ENCODE data around the gene HBP1. TPM values are rescaled to one million over a fixed set of nuclear protein-coding genes. Genes with fewer than 3 reads are reported as not detected.

HBP1 gene
- total and polyA plus RNA-seq, 2 experiments from 2014 or later: 36.0 to 52.8 TPM

GRCh38 chr7:107196834-107197610 is 28.2 kb downstream of the HBP1 start:
- Histone ChIP-seq H3K27ac (ENCODE audit: low read depth) (no peak overlapping the region), H3K4me2 (no peak overlapping the region), H3K79me2 (replicated peaks; ENCODE audit: insufficient read depth) (no peaks in the 10 kb centered on the region), H2AFZ (no peak overlapping the region), H3F3A (replicated peaks; ENCODE audit: low read depth) (no peaks in the 10 kb centered on the region), H3K27me3 (ENCODE audit: insufficient read depth) (no peaks in the 10 kb centered on the region), H3K9me2 (ENCODE audit: insufficient read depth) (no peaks in the 10 kb centered on the region), H3K4me3 (no peak overlapping the region), H4K20me1 (replicated peaks; ENCODE audit: insufficient read depth) (peaks cover 3% of the 10 kb centered on the region; the same call in 1 of the 2 replicates), H3K4me1 (ENCODE audit: insufficient read depth) (no peaks in the 10 kb centered on the region), H3K36me3 (ENCODE audit: insufficient read depth) (no peaks in the 10 kb centered on the region)
- TF ChIP-seq STAT1 (IDR thresholded peaks at IDR 0.05; ENCODE audit: unreplicated experiment) (no peak), NANOG (IDR thresholded peaks at IDR 0.05; ENCODE audit: borderline replicate concordance) (no peak), EZH2phosphoT487 (IDR thresholded peaks at IDR 0.05; ENCODE audit: unreplicated experiment) (no peak), ZNF462 (CRISPR knock-in tag; IDR thresholded peaks at IDR 0.05) (no peak), ETS1 (IDR thresholded peaks at IDR 0.05) (no peak), REST (IDR thresholded peaks at IDR 0.05; ENCODE audit: unreplicated experiment) (no peak)
- H3K4me3 Mint-ChIP-seq: no peak overlapping the region
- H3K27ac Mint-ChIP-seq: no peak overlapping the region
- H3K36me3 Mint-ChIP-seq (ENCODE audit: low read depth): peaks cover 30% of the 10 kb centered on the region
- peaks cover 4% of the 10 kb centered on the region for H3K27me3 Mint-ChIP-seq (ENCODE audit: insufficient read depth, low read depth, poor library complexity)
- ATAC-seq: no peak
- no peak for DNase-seq (ENCODE audit: low spot score)
- no peaks in the 10 kb centered on the region for H3K4me1 Mint-ChIP-seq
- no peaks in the 10 kb centered on the region for H3K9me3 Mint-ChIP-seq
